ENCODE results near the gene CAMLG.

The CAMLG gene

DNA sequence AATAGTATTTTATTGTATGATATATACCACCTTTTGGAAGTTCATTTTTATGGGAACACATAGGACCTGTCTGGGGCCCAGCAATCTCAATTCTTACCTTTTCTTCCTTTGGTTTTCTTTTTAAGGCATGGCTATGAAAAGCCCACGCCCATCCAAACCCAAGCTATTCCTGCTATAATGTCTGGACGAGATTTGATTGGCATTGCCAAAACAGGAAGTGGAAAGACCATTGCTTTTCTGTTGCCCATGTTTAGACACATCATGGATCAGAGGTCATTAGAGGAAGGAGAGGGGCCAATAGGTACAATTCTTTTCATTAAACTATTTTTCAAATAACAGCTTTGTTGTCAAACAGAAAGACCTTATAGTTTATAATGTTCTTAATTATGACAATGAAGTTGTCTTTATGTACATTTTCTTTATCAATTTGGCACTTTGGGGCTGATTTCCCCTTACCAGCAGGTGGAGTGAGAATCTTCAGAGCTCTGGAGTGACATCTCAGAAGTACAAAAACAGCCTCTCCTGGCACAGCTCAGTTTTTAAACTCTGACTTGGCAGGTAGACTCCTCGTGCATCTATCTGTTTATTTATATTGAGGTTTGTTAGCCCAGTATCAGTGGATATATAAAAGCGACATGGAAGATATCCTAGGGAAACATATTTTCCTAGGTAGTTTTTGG lies 46.0 kb downstream of the CAMLG start:
- no peak for DNase-seq

DNA sequence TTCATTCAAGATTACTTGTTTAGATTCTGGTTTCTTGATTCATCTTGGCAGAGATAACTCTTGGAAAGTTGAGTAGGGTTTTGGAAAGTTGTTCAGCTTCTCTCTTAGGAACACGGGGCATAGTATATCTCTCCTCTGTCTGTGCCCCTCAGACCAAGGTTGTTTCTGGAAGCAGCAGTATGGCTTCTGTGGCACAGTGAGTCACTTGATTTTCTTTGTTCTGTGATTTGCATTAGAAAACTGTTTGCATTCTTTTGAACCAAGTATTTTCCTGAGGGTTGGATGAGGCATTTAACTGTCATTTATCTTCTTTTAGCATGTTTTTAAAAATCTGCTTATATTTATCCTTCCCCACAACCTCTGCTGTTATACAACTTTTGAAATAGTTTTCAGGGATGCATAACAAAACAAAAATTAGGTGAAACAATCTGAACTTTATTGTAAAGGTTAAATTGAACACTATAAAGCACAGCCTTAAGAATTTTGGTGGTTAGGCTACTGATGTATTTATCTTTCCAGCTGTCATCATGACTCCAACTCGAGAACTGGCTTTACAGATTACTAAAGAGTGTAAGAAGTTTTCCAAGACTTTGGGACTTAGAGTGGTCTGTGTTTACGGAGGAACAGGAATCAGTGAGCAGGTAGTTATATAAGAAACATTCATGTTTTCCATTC lies 46.7 kb downstream of the CAMLG start:
- DNase-seq: no peak

DNA sequence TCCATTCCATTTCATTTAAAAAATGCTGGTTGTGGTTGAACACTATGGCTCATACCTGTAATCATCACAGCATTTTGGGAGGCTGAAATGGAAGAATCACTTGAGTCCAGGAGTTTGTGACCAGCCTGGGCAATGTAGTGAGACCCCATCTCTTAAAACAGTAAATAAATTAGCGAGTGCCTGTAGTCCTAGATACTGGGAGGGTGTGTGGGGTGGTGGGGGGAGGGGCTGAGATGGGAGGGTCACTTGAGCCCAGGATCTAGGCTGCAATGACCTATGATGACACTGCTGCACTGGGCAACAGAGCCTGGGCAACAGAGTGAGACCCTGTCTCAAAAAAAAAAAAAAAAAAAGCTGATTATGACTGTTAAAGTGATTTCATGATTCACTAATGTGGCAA lies 49.3 kb downstream of the CAMLG start:
- DNase-seq: no peak

DNA sequence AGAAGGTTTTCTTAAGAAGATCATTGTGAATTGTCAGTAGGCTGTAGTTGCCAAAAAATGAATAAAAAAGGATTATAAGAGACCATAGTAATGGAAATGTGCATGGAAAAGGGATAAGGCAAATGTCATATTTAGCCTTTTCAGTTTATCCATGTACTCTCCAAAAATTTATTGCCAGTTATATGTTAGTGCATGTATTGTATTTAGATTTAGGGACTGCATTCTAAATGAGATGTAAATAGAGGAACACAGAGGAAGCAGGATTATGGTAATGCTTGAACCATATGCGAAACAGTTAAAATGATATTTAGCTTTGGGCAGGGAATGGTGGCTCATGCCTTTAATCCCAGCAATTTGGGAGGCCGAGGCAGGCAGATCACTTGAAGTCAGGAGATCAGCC lies 53.2 kb downstream of the CAMLG start:
- DNase-seq: no peak

DNA sequence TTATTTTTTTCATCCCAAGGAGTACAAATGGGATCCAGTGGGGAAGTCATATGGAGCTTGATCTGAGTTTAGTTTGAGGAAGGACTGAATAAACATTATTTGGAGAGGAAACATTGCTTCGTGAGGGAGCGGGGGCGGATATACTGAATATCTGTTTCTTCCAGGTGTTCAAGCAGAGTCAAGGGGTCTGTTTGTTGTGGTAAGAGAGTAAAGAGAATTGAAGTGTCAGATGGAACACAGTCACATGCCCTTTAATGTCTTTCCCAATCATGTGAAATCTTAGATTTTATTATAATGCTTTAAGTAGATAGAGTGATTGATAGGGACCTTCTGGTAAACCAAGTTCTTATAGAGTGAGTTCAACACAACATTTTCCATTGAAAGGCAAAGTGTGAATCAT lies 53.9 kb downstream of the CAMLG start:
- DNase-seq: no peak

DNA sequence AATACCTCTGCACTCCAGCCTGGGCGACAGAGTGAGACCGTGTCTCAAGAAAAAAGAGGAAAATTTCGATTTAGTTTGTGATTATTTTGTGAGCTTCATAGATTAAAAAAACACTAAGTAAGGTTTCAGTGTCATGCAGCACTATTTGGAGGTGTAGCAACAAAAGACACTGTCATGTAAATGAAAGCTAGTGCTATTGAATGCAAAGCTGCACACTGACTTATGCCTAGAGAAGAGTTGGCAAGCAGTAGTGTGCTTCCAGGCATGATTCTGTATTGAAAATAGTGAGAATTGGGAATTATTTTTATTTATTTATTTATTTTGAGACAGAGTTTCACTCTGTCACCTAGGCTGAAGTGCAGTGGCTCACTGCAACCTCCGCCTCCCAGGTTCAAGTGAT lies 54.8 kb downstream of the CAMLG start:
- DNase-seq: no peak

DNA sequence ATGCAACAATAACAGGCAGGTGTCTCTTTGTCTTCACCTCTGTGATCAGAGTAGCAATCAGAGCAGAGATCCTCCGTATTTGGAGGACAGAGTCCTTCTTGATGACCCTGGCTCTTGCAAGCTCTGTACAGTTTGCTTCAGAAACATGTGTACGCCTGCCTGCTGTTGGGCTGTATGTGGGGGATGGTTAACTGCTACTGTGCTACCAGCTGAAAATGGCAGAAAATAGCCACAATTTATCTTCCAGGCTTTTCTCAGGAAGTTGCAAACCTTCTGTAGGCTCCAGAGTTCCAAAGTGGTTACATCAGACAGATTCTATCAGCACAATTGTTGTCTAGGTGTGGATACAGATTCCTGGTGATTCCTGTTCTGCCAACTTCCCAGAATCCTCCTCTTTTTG lies 55.7 kb downstream of the CAMLG start:
- DNase-seq: peak; percentile 41

DNA sequence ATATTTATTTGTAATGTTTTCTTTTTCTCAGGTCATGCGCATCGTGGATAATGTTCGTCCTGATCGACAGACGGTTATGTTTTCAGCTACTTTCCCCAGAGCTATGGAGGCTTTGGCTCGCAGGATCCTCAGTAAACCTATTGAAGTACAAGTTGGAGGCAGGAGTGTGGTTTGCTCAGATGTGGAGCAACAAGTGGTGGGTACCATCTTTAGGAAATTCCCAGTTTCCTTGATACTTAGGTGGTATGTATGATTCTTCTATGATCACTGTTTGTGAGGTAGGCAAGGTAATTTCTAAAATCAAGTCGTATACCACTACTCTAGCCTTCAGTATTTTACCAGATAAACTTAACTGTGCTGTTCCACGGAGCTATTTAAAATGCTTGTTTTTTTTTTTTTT lies 56.5 kb downstream of the CAMLG start:
- DNase-seq: no peak

DNA sequence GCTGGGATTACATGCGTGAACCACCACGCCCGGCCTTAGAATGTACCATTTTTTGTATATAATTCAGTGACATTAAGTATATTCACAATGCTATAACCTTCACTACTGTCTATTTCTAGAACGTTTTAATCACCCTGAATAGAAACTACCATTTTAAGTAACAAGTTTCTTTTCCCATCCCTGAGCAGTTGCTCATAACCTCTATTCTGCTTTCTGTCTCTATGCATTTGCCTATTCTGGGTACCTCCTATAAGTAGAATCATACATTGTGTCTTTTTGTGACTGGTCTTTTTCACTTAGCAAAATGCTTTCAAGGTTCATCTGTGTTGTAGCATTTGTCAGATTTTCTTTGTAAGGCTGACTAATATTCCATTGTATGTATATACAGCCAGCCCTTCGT lies 60.1 kb downstream of the CAMLG start:
- no peak for DNase-seq

Data from NCI-H1105 (cell line).